GF-D8 (cell line): ENCODE data around the gene BAHCC1.
A peak's percentile ranks its signal among the peaks of the same experiment; 100 is the strongest.

ENCODE experiments used
- DNase-seq: peaks from one replicate; lab custom pipeline; 2025; lab: John Stamatoyannopoulos, UW

Gene BAHCC1

GRCh38 chr17:81443269-81443668 is 48.0 kb downstream of the BAHCC1 start:
- no peak for DNase-seq

DNA sequence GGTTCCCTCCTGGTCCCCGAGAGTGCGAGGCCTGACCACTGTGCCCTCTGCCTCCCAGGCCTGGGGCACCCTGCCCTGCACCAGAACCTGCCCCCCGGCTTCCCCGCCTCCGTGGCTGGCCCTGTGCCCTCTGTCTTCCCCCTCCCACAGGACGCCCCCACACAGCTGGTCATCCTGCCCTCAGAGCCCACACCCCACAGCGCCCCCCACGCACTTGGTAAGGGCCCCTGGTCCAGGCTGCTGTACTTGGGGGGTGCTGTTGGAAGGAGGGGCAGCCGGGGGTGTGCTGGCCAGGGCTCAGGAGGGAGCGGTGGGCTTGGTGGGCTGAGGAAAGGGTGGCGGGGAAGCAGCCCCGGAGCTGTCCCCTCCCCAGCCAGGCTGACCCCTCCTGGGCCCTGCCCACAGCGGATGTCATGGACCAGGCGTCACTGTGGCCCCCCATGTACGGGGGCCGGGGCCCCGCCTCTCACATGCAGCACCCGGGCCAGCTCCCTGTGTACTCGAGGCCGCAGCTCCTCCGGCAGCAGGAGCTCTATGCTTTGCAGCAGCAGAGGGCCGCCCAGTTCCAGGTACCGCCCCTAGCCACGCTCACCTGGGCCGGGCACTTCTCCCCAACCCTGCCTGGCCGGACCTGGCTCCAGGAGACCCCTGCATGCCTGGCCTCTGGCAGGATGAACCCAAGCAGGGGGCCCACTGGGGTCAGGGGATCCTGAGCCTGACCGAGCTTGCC is 49.5 kb downstream of the BAHCC1 start:
- DNase-seq, result no peak

DNA sequence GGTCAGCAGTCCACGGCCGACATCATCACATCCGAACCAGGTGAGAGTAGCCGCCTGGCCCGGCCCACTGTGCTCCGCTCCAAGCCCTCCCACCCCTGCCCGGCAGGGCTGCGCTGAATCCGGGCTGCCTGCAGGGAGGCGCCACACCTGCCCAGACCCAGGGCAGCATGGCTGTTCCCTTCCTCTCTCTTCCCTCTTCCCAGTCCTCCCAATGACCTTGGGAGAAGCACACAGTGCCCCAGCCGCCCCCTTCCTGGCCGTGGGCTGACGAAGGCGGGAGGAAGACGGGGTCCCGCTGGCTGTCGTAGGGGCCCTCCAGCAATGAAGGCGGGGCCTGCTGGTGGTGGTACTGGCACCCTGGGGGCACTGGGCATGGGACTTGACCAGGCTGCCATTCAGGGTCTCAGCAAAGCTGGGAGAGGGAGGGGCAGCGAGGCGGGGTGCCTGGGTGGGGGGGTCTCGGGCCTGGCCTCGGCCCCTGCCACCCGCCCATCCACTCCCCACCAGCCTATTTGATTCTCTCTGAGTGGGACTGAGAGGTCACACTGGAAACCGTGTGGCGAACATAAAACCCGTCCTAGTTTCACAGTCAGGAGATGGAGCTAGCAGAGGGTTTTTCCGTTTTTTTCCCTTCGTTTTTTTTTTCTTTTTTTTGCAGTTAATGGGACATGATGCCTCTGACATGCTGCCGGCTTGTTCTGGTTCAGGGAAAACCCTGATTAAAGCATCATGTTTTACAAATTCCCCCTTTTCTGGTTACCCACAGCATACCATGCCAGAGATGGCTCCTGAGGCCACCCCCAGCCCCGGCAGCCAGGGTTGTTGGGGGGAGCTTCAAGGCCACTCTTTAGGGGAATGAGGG is 50.6 kb downstream of the BAHCC1 start:
- DNase-seq, result no peak

- DNase-seq, result no peak
Measured at GRCh38 chr17:81447331-81447933, 52.2 kb downstream of the BAHCC1 start.

DNA sequence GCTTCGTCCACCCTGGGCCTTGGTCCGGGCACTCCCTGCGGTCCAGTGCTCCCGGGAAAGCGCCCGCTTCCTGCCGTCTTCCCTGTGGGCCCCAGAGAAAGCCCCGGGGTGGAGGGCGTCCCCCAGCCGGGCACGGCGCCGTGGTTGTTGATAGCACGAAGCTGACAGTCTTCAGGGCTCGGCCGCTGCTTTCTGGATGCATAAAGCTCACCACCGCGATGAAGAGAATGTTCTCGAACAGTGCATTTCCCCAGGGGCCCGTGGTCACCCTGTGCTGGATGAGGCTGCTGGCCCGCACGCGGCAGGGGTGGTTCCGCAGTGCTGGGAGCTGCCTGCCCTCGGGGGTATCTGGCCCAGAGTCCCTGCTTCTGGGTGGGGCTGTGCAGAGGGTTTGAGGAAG is 53.2 kb downstream of the BAHCC1 start:
- DNase-seq, result no peak

DNA sequence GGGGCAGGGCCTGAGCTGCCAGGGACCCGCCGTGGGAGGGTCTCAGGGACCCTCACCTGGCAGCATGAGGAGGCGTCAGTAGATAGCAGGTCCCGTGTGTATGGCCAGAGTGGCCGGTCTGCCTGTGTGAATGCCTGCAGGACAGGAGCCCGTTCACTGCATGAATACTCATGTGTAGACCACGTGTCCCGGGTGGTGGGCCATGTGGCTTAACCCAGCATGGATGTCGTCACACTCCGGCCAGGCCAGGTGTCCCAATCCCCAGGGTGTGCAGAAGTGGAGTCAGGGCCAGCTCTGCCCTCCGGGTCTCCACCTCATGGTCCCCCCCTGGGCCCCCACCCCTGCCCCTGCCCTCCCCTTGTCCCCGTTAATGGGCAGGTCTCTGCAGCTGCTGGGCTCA is 53.7 kb downstream of the BAHCC1 start:
- peak; percentile 33 for DNase-seq

- DNase-seq, result no peak
Measured at GRCh38 chr17:81449351-81449750, 54.1 kb downstream of the BAHCC1 start.

- DNase-seq, result no peak
Measured at GRCh38 chr17:81451823-81452222, 56.6 kb downstream of the BAHCC1 start.

DNA sequence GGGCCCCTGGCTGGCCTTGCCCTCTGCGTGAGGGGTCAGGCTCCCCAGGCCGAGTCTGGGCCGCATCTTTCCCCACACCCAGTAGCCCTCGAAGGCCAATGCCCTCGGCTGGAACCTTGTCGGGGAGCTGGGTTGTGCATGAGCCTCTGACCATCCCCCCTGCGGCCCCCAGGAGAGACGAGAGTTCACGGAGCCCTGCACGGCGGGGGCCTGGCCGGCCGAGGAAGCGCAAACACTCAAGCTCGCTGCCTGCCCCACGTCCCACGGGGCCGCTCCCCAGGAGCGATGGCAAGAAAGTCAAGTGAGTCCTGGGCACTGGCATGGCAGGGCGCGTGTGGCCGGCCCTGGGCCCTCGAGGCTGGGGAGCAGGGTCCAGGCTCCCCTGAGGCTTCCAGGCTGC is 57.3 kb downstream of the BAHCC1 start:
- no peak for DNase-seq

GRCh38 chr17:81453076-81453475 is 57.8 kb downstream of the BAHCC1 start:
- no peak for DNase-seq

GRCh38 chr17:81453712-81454111 is 58.5 kb downstream of the BAHCC1 start:
- peak; percentile 68 for DNase-seq

DNA sequence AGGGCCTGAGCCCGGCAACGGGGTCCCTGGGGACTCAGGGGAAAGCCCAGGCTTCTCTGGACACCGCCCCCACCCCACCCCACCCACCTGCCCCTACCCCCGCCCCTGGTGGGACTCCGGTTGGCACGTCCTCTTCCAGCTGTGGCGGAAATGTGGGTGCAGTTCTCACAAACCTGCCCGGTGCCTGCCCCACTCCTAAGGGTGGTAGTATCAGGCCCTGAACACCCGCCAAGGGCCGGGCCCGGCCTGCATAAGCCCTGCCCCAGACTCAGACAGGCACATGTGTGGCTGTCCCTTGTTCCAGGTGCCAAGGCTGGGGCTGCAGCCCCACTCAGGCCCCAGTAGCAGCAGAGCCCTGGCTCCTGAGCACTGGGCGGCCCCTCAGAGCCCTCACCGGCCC is 59.2 kb downstream of the BAHCC1 start:
- DNase-seq, result no peak

DNA sequence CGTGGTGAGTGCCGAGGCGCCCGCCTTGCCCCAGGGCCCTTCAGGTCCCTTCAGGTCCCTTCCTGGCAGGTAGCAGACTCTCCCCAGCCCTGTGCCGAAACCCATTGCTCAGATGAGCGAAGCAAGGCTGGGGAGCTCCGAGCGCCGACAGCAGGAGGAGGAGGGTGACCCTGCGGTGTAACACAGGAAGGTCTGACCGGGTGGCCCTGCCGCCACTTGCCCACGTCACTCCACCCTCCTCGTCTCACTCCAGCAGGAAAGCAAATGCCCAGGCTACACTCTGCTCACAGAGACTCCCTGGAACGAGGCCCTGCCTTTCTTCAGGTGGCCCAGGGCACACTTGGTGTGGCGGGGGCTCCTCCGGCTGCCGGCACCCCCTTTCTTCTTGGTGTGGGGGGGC is 60.1 kb downstream of the BAHCC1 start:
- no peak for DNase-seq

DNA sequence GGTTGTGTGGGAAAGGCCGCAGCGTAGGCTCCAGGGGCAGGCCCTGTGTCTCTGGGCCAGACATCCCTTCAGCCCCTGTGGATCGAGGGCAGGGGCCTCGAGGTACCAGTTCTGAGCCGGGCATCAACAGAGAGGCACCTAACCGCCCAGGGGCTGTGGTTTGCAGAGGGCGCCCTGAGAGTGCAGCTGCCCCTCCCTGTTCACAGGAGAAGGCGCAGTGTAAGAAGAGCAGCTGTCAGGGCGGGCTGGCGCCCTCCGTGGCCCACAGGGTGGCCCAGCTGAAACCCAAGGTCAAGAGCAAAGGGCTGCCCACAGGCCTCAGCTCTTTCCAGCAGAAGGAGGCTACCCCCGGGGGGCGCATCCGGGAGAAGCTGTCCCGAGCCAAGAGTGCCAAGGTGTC is 60.8 kb downstream of the BAHCC1 start:
- no peak for DNase-seq

- no peak for DNase-seq
Measured at GRCh38 chr17:81456798-81457197, 61.5 kb downstream of the BAHCC1 start.

- no peak for DNase-seq
Measured at GRCh38 chr17:81457401-81457800, 62.1 kb downstream of the BAHCC1 start.

DNA sequence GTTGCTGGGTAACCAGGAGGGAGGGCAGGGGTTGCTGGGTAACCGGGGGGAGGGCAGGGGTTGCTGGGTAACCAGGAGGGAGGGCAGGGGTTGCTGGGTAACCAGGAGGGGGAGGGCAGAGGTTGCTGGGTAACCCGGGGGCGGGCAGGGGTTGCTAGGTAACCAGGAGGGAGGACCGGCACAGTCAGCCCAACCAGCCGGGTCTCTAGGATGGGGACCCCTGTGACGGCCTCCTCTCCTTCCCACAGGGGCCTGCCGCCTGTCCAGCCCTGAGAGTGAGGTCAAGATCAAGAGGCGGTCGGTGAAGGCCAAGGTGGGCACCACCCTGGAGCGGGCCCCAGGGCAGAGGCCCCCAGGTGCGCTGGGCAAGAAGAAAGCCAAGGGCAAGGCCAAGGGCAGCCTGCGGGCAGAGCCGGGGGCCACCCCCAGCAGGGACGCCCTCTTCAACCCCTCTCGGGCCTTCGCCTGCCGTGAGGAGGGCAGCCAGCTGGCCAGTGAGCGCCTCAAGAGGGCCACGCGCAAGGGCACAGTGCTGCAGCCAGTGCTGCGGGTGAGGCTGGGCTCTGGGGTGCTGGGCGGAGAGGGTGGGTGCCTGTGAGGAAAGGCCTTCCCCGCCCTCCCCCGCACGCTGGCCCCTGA is 62.8 kb downstream of the BAHCC1 start:
- no peak for DNase-seq

GRCh38 chr17:81458628-81459027 is 63.4 kb downstream of the BAHCC1 start:
- DNase-seq, result no peak

DNA sequence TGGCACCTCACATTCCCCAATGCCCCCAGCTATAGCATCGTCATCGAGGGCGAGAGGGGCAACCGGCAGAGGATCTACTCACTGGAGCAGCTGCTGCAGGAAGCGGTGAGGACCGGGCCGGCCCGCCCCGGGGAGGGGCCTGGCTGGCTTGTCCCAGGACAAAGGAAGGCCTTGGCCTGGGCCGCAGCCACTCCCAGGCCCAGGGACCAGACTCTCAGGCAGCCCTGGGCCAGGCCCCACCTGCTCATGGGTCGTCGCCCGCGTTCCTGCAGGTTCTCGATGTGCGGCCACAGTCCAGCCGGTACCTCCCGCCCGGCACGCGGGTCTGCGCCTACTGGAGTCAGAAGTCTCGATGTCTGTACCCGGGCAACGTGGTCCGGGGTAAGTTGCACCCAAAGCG is 64.0 kb downstream of the BAHCC1 start:
- DNase-seq, result no peak

GRCh38 chr17:81459864-81460263 is 64.6 kb downstream of the BAHCC1 start:
- DNase-seq, result no peak

GRCh38 chr17:81460856-81461460 is 65.7 kb downstream of the BAHCC1 start:
- DNase-seq, result no peak
